MCF 10A (cell line): ENCODE measurements around the gene NFATC1. TPM values are rescaled to one million over a fixed set of nuclear protein-coding genes. Genes with fewer than 3 reads are reported as not detected.

Source experiments
- BruUV-seq: library from RNA; stranded (reverse); fragments of 400-500 nt; replicated peaks from 2 replicates; lab custom pipeline; 2021; lab: Mats Ljungman, UMichigan
- CTCF ChIA-PET: fragments of 300-600 bp; sonication (Branson Sonifier 250); formaldehyde crosslinking; extraction: SDS; loops from one replicate; lab custom pipeline; 2021; ENCODE audit warnings: antibody characterized with exemption, inconsistent platforms; lab: Yijun Ruan, JAX
- POLR2A ChIA-PET: fragments of 300-600, 350-650 bp; sonication (Branson Sonifier 250); formaldehyde crosslinking; extraction: SDS; loops from one replicate; lab custom pipeline; 2020; ENCODE audit warnings: antibody characterized with exemption, inconsistent platforms; lab: Yijun Ruan, JAX
- DNase-seq: peaks from one replicate; pipeline ENCODE4 v3.0.0-alpha.2; 2018; ENCODE audit not compliant: unreplicated experiment
- H3K27ac Mint-ChIP-seq: one replicate; pipeline ENCODE4 v1.8.0; 2022; ENCODE audit warnings: mild to moderate bottlenecking, low read depth, mixed read lengths; ENCODE audit not compliant: unreplicated experiment
- H3K27me3 Mint-ChIP-seq: one replicate; pipeline ENCODE4 v1.8.0; 2022; ENCODE audit warnings: mixed read lengths; ENCODE audit not compliant: insufficient read depth, unreplicated experiment
- H3K36me3 Mint-ChIP-seq: one replicate; pipeline ENCODE4 v1.8.0; 2022; ENCODE audit warnings: mild to moderate bottlenecking, moderate library complexity, mixed read lengths; ENCODE audit not compliant: insufficient read depth, unreplicated experiment
- H3K4me1 Mint-ChIP-seq: one replicate; pipeline ENCODE4 v1.8.0; 2022; ENCODE audit warnings: mixed read lengths; ENCODE audit not compliant: insufficient read depth, unreplicated experiment
- H3K4me3 Mint-ChIP-seq: one replicate; pipeline ENCODE4 v1.8.0; 2022; ENCODE audit warnings: mild to moderate bottlenecking, moderate library complexity, mixed read lengths; ENCODE audit not compliant: unreplicated experiment
- H3K9me3 Mint-ChIP-seq: one replicate; pipeline ENCODE4 v1.8.0; 2022; ENCODE audit warnings: mixed read lengths; ENCODE audit not compliant: unreplicated experiment
- intact Hi-C: fragments of 100-400 bp; cut with micrococcal nuclease; formaldehyde crosslinking; loops from 2 replicates; pipeline ENCODE4 v1.14.1; 2022
- total RNA-seq: library from RNA; stranded (reverse); gene quantifications from 2 replicates; pipeline ENCODE4 v1.2.3, GENCODE V29; 2022
- TF ChIP-seq, protein P1 (sequence below): fragments of 200-600 bp; IDR thresholded peaks from one replicate; pipeline ENCODE4 v1.8.0; 2022; ENCODE audit warnings: antibody characterized with exemption, mild to moderate bottlenecking; ENCODE audit not compliant: unreplicated experiment

NFATC1 gene
- total RNA-seq, 1 experiment from 2014 or later: 2.0 TPM

DNA sequence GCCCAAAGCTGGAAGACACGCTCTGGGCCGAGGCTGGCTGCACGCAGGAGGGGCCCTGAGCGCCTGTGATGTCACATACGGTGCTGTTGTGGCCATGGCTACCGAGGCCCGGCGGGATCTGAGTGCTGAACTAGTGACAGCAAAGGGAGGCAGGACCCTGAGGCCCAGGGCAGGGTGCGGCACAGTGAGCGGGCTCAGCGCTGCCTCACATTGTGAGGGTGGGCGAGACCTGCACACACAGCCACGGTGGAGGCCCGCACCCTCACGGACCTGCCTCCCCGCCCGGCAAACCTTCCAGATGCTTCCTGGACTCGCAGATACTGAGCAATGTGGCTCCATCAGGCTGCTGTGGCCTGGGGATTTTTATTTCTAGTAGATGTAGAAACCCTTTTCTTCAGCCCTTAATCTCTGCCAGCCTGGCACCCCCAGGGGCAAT is 150.0 kb downstream of the NFATC1 start:
- ChIA-PET POLR2A (no interaction called here), CTCF (no interaction called here)
- TF ChIP-seq, protein P1, sequence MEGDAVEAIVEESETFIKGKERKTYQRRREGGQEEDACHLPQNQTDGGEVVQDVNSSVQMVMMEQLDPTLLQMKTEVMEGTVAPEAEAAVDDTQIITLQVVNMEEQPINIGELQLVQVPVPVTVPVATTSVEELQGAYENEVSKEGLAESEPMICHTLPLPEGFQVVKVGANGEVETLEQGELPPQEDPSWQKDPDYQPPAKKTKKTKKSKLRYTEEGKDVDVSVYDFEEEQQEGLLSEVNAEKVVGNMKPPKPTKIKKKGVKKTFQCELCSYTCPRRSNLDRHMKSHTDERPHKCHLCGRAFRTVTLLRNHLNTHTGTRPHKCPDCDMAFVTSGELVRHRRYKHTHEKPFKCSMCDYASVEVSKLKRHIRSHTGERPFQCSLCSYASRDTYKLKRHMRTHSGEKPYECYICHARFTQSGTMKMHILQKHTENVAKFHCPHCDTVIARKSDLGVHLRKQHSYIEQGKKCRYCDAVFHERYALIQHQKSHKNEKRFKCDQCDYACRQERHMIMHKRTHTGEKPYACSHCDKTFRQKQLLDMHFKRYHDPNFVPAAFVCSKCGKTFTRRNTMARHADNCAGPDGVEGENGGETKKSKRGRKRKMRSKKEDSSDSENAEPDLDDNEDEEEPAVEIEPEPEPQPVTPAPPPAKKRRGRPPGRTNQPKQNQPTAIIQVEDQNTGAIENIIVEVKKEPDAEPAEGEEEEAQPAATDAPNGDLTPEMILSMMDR: no peak
- H3K27me3 Mint-ChIP-seq: no peaks in the 10 kb centered on the region
- no TSS peak for BruUV-seq
- H3K4me3 Mint-ChIP-seq: no peak overlapping the region
- peaks cover 12% of the 10 kb centered on the region for H3K9me3 Mint-ChIP-seq
- H3K36me3 Mint-ChIP-seq: no peaks in the 10 kb centered on the region
- no peak overlapping the region for H3K27ac Mint-ChIP-seq
- no peak for DNase-seq
- H3K4me1 Mint-ChIP-seq: no peaks in the 10 kb centered on the region
- intact Hi-C loops: no loop called here

DNA sequence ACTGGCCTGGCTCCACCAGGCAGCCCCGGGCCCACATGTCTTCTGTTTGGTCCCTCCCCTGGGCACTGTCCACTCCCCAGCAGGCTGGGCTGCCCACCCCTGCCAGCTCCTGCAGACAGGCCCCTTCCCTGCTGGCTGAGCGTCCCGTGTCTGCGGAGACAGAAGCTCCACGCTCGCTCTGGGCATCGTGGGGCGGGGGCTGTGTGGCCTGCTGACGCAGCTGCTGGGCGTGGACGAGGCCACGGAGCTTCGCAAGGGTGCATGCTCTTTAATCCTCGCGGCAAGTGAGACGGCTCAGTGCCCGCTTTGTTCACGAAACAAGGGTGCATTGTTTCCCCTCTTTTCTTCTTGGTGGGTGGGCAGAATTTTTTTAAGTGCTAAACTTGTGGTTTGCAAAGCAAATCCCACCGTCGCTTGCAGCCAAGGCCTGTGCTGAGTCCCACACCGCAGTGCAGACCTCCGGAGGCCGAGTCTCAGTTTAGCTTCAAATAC is 151.1 kb downstream of the NFATC1 start:
- Mint-ChIP-seq H3K27me3 (no peaks in the 10 kb centered on the region), H3K4me1 (no peaks in the 10 kb centered on the region), H3K27ac (no peak overlapping the region), H3K36me3 (no peaks in the 10 kb centered on the region), H3K4me3 (no peak overlapping the region), H3K9me3 (peaks cover 11% of the 10 kb centered on the region)
- no TSS peak for BruUV-seq
- intact Hi-C loops: no loop called here
- TF ChIP-seq, protein P1: no peak
- ChIA-PET CTCF (no interaction called here), POLR2A (no interaction called here)
- DNase-seq: no peak

GRCh38 chr18:79547413-79548076 is 151.8 kb downstream of the NFATC1 start:
- Mint-ChIP-seq H3K9me3 (peaks cover 4% of the 10 kb centered on the region), H3K27ac (no peak overlapping the region), H3K36me3 (no peaks in the 10 kb centered on the region), H3K4me1 (no peaks in the 10 kb centered on the region), H3K4me3 (no peak overlapping the region), H3K27me3 (no peaks in the 10 kb centered on the region)
- ChIA-PET CTCF (no interaction called here), POLR2A (no interaction called here)
- TF ChIP-seq, protein P1: no peak
- intact Hi-C loops: no loop called here
- BruUV-seq: no TSS peak
- DNase-seq: no peak

GRCh38 chr18:79548077-79548450 is 152.3 kb downstream of the NFATC1 start:
- no peak for DNase-seq
- ChIA-PET POLR2A (no interaction called here), CTCF (no interaction called here)
- no peak overlapping the region for H3K27ac Mint-ChIP-seq
- H3K36me3 Mint-ChIP-seq: no peaks in the 10 kb centered on the region
- no peak overlapping the region for H3K4me3 Mint-ChIP-seq
- no TSS peak for BruUV-seq
- no peaks in the 10 kb centered on the region for H3K9me3 Mint-ChIP-seq
- intact Hi-C loops: no loop called here
- H3K27me3 Mint-ChIP-seq: no peaks in the 10 kb centered on the region
- TF ChIP-seq, protein P1: no peak
- no peaks in the 10 kb centered on the region for H3K4me1 Mint-ChIP-seq
